Esophagus muscularis mucosa (tissue), 3 donors: Measurements from ENCODE around the gene HSPBAP1.

Experiments used
- CTCF ChIP-seq, 3 experiments: fragments of 200-600 bp in 2 of 3; fragments of 450-650 bp in 1 of 3; sonication (generic) in 2 of 3; IDR thresholded peaks; one replicate each; pipeline ENCODE4 v1.5.1; 2017 to 2019; ENCODE audit warnings: antibody characterized with exemption in 3 of 3, mild to moderate bottlenecking in 2 of 3, moderate library complexity in 1 of 3
- POLR2A ChIP-seq: fragments of 450-650 bp; IDR thresholded peaks from one replicate; pipeline ENCODE4 v1.6.1; 2017; ENCODE audit warnings: antibody characterized with exemption, moderate library complexity, mild to moderate bottlenecking, low read depth
- POLR2AphosphoS5 ChIP-seq, 2 donors: sonication (generic); formaldehyde crosslinking; IDR thresholded peaks; one replicate each; pipeline ENCODE4 v1.6.1; 2017; ENCODE audit warnings: antibody characterized with exemption in 2 of 2

- TF ChIP-seq POLR2A, result no peak
- no peak for TF ChIP-seq CTCF (IDR thresholded peaks at IDR 0.05)
- no peak for TF ChIP-seq POLR2AphosphoS5 (IDR thresholded peaks at IDR 0.05)
Observed at GRCh38 chr3:122782804-122783203, 10.8 kb downstream of the HSPBAP1 start.
